GM12878 (cell line): ENCODE measurements around the gene CLEC18B. TPM values are rescaled to one million over a fixed set of nuclear protein-coding genes. Genes with fewer than 3 reads are reported as not detected.
"Not testable (repeated sequence)": the region's sequence is repeated elsewhere in the genome, so short reads cannot be mapped to it uniquely, and the experiment has no call there.

ENCODE experiments used
- ATAC-seq: fragments of 200-7000 bp; cut with Tn5 transposase; 3 replicates; pipeline ENCODE4 v1.9.1; 2020; ENCODE audit warnings: mild to moderate bottlenecking, moderate library complexity
- Bru-seq: library from RNA; stranded (reverse); fragments of 400-500 nt; gene quantifications from one replicate; lab custom pipeline; 2021; lab: Mats Ljungman, UMichigan
- BruChase-seq, 2 experiments: library from RNA; stranded (reverse); fragments of 400-500 nt; gene quantifications; one replicate each; lab custom pipeline; 2021; lab: Mats Ljungman, UMichigan
- BruUV-seq: library from RNA; stranded (reverse); fragments of 400-500 nt; replicated peaks from 2 replicates; lab custom pipeline; 2021; lab: Mats Ljungman, UMichigan
- CTCF ChIA-PET: fragments of 300-600 bp; sonication (Branson Sonifier 250); formaldehyde crosslinking; extraction: SDS; loops from one replicate; lab custom pipeline; 2021; ENCODE audit warnings: inconsistent platforms; lab: Yijun Ruan, JAX
- POLR2A ChIA-PET: fragments of 350-600 bp; formaldehyde crosslinking; extraction: SDS; loops from one replicate; lab custom pipeline; 2021; ENCODE audit warnings: inconsistent platforms; lab: Charles Lee
- RAD21 ChIA-PET: fragments of 300-600 bp; sonication (Branson Sonifier 250); formaldehyde crosslinking; loops from one replicate; lab custom pipeline; 2023; ENCODE audit warnings: antibody characterized with exemption; ENCODE audit not compliant: unreplicated experiment; lab: Charles Lee
- SMC1A ChIA-PET: fragments of 300-600 bp; sonication (Branson Sonifier 250); formaldehyde crosslinking; loops from one replicate; lab custom pipeline; 2023; ENCODE audit not compliant: unreplicated experiment, uncharacterized antibody; lab: Charles Lee
- DNase-seq: peaks from one replicate; pipeline ENCODE4 v3.0.0-alpha.2; 2011; ENCODE audit warnings: low read depth, low spot score
- FAIRE-seq: peaks from 3 replicates; lab custom pipeline; 2011; peaks lifted over from hg19 to GRCh38; lab: Jason Lieb, UNC
- H2AFZ ChIP-seq: 2 replicates; pipeline ENCODE4 v1.6.0; 2011; ENCODE audit warnings: low read depth, low read length, control low read depth; ENCODE audit not compliant: control insufficient read depth
- H3K27ac ChIP-seq: 2 replicates; pipeline ENCODE4 v1.5.1; 2011; ENCODE audit warnings: control low read depth; ENCODE audit not compliant: control insufficient read depth, insufficient read depth
- H3K27me3 ChIP-seq, 2 experiments: replicated peaks in 1 of 2; 2 replicates each; pipeline versions ENCODE4 v1.6.0 to v1.6.1; 2011; ENCODE audit warnings: low read length in 1 of 2; ENCODE audit not compliant: control insufficient read depth in 2 of 2, insufficient read depth in 2 of 2
- H3K36me3 ChIP-seq, 2 experiments: 2 replicates each; pipeline ENCODE4 v1.5.1; 2011; ENCODE audit warnings: low read length in 1 of 2; ENCODE audit not compliant: control insufficient read depth in 2 of 2, insufficient read depth in 2 of 2
- H3K4me1 ChIP-seq: 2 replicates; pipeline ENCODE4 v1.6.1; 2011; ENCODE audit warnings: mild to moderate bottlenecking, low read length, moderate library complexity, mixed read lengths; ENCODE audit not compliant: control insufficient read depth, insufficient read depth
- H3K4me2 ChIP-seq: 2 replicates; pipeline ENCODE4 v1.6.0; 2011; ENCODE audit warnings: control low read depth; ENCODE audit not compliant: control insufficient read depth, insufficient read depth
- H3K4me3 ChIP-seq: fragments of 200-600 bp; sonication (generic); 2 replicates; pipeline ENCODE4 v1.5.1; 2016
- H3K79me2 ChIP-seq: 2 replicates; pipeline ENCODE4 v1.6.0; 2011; ENCODE audit warnings: low read length; ENCODE audit not compliant: control insufficient read depth, insufficient read depth
- H3K9ac ChIP-seq: 2 replicates; pipeline ENCODE4 v1.8.0; 2011; ENCODE audit warnings: low read length, control low read depth, mixed read lengths; ENCODE audit not compliant: control insufficient read depth, insufficient read depth
- H3K9me3 ChIP-seq: replicated peaks from 3 replicates; pipeline ENCODE4 v1.5.1; 2011; ENCODE audit warnings: mild to moderate bottlenecking, low read length; ENCODE audit not compliant: control insufficient read depth, insufficient read depth
- H4K20me1 ChIP-seq: 2 replicates; pipeline ENCODE4 v1.6.0; 2011; ENCODE audit not compliant: control insufficient read depth, insufficient read depth
- WGBS: methylation state at CpG from one replicate; pipeline ENCODE4 v1.1.6; 2016; ENCODE audit warnings: low lambda C conversion rate; ENCODE audit not compliant: insufficient replicate concordance, insufficient coverage; ENCODE audit errors: missing lambda C conversion rate; 5-methylcytosine and 5-hydroxymethylcytosine counted together
- in situ Hi-C: fragments of 300-500 bp; cut with MboI; formaldehyde crosslinking; loops from 9 replicates; pipeline ENCODE4 v1.14.3; 2018; ENCODE audit warnings: mixed read lengths
- intact Hi-C: fragments of 100-400 bp; cut with micrococcal nuclease; formaldehyde crosslinking; loops from one replicate; pipeline ENCODE4 v1.14.2; 2022; ENCODE audit not compliant: unreplicated experiment
- long read RNA-seq, 2 experiments: library from polyadenylated mRNA; unstranded; transcript quantifications; one replicate each; pipeline ENCODE4 v2.0.0, GENCODE V29; 2019 to 2020
- polyA minus RNA-seq, 3 experiments: library from RNA; depleted of rRNA, polyadenylated mRNA; stranded (reverse); fragments of >200 nt; gene quantifications; 2 replicates each; pipeline ENCODE4 v1.2.3, GENCODE V29; 2011
- polyA plus RNA-seq, 11 experiments: library from polyadenylated mRNA; depleted of rRNA in 4 of 11; unstranded in 6 of 11; stranded (reverse) in 5 of 11; fragments of >200 nt; fragmentation: Nextera tagmentation in 4 of 11; fragmentation: Illumina TruSeq in 1 of 11; extraction: Ambion mirVana in 4 of 11; extraction: Trizol in 1 of 11; gene quantifications; 1 replicate in 1 of 11; 2 replicates in 10 of 11; pipeline versions ENCODE4 v1.2.1 to v1.2.3, GENCODE V29; 2011 to 2016; ENCODE audit warnings: inconsistent platforms in 2 of 11, missing spikeins in 2 of 11, low read depth in 1 of 11
- total RNA-seq, 4 experiments: library from RNA; depleted of rRNA in 3 of 4; stranded (reverse); fragments of >200 nt in 3 of 4; fragmentation: Illumina TruSeq in 1 of 4; extraction: Trizol in 1 of 4; gene quantifications; 2 replicates each; pipeline versions ENCODE4 v1.2.1 to v1.2.3, GENCODE V29; 2013 to 2021

The CLEC18B gene
- total RNA-seq (2013; cell fraction: nucleolus; rRNA removed), result not detected in 2 replicates
- total RNA-seq (2014; rRNA removed) (not detected in 2 replicates), total RNA-seq (2014; rRNA removed; fragmentation: Illumina TruSeq; extraction: Trizol) (not detected in 2 replicates), total RNA-seq (2021) (0.16 and 0.21 TPM in 2 replicates), polyA plus RNA-seq (2011; rRNA removed) (0.16 TPM in 1 of 2 replicates, not detected in the other), polyA plus RNA-seq (2014; fragmentation: Illumina TruSeq; extraction: Trizol) (0.32 TPM in 1 of 2 replicates, not detected in the other), polyA plus RNA-seq (2014; fragmentation: Nextera tagmentation; extraction: Ambion mirVana) (under 1 TPM in 1 of 2 experiments, not detected in 1; 0.03 TPM), polyA plus RNA-seq (2014; rRNA removed) (not detected in 2 replicates), polyA plus RNA-seq (2016; fragmentation: Nextera tagmentation; extraction: Ambion mirVana) (not detected), polyA minus RNA-seq (2011; rRNA and poly(A)+ RNA removed) (not detected in 2 replicates), Bru-seq, nascent RNA (percentile 21 among the genes with signal in this experiment), BruChase-seq, experiment 1, labeled RNA remaining after a 6-hour chase (percentile 45 among the genes with signal in this experiment), BruChase-seq, experiment 2, labeled RNA remaining after a 2-hour chase (percentile 40 among the genes with signal in this experiment)
- not detected for polyA plus RNA-seq (2011; ENCODE audit: low read depth)
- polyA plus RNA-seq (2011; cell fraction: cytosol; rRNA removed), result 0.05 and 0.10 TPM in 2 replicates
- polyA plus RNA-seq (2011; cell fraction: nucleus; rRNA removed), result 0.69 and 0.86 TPM in 2 replicates
- 0.16 TPM in 1 of 2 replicates, not detected in the other for polyA plus RNA-seq (2012)
- not detected in 2 replicates for polyA minus RNA-seq (2011; cell fraction: cytosol; rRNA and poly(A)+ RNA removed)
- polyA minus RNA-seq (2011; cell fraction: nucleus; rRNA and poly(A)+ RNA removed), result 0.77 TPM in 1 of 2 replicates, not detected in the other
- long read RNA-seq, experiment 1, result 0 reads
- long read RNA-seq, experiment 2, result 0 reads

GRCh38 chr16:74420612-74421481 lies at the start of gene CLEC18B:
Gene CLEC18B (minus strand): TSS chr16:74421478. CDS start chr16:74421270, 208 bp downstream.
- H3K9ac ChIP-seq, H3K4me3 ChIP-seq, H3K27me3 ChIP-seq, SMC1A ChIA-PET, in situ Hi-C loops, RAD21 ChIA-PET, H3K36me3 ChIP-seq, H2AFZ ChIP-seq, POLR2A ChIA-PET, DNase-seq, H3K27ac ChIP-seq, H3K4me2 ChIP-seq, H4K20me1 ChIP-seq, H3K79me2 ChIP-seq, CTCF ChIA-PET, H3K9me3 ChIP-seq, FAIRE-seq, BruUV-seq, intact Hi-C loops, H3K4me1 ChIP-seq: not testable (repeated sequence)
- WGBS, result 0% methylated on average over 1 of the region's 27 CpGs
- peak; percentile 25; the same call in 2 of the 3 replicates for ATAC-seq
